NCI-H1694 (cell line): Measurements from ENCODE around the gene CIAO3.
"Not testable (repeated sequence)": the region's sequence is repeated elsewhere in the genome, so short reads cannot be mapped to it uniquely, and the experiment has no call there.

Source experiments
- DNase-seq: peaks from one replicate; lab custom pipeline; 2025; lab: John Stamatoyannopoulos, UW

CIAO3 gene

GRCh38 chr16:760065-760464 is 19.3 kb upstream of the CIAO3 start:
- DNase-seq = no peak

GRCh38 chr16:759110-759910 is 18.5 kb upstream of the CIAO3 start:
- no peak for DNase-seq

- DNase-seq = no peak
Measured at GRCh38 chr16:756428-756827, 15.6 kb upstream of the CIAO3 start.

- no peak for DNase-seq
Measured at GRCh38 chr16:754656-755055, 13.9 kb upstream of the CIAO3 start.

- not testable (repeated sequence) for DNase-seq
Measured at GRCh38 chr16:754121-754607, 13.4 kb upstream of the CIAO3 start.

- no peak for DNase-seq
Measured at GRCh38 chr16:752007-752312, 11.2 kb upstream of the CIAO3 start.

- DNase-seq = no peak
Measured at GRCh38 chr16:751152-752006, 10.6 kb upstream of the CIAO3 start.

- no peak for DNase-seq
Measured at GRCh38 chr16:750485-750884, 9.7 kb upstream of the CIAO3 start.

- DNase-seq = no peak
Measured at GRCh38 chr16:749010-749409, 8.2 kb upstream of the CIAO3 start.

GRCh38 chr16:747978-748746 is 7.4 kb upstream of the CIAO3 start:
- no peak for DNase-seq

- no peak for DNase-seq
Measured at GRCh38 chr16:746637-747036, 5.8 kb upstream of the CIAO3 start.

GRCh38 chr16:745739-746138 is 4.9 kb upstream of the CIAO3 start:
- no peak for DNase-seq

GRCh38 chr16:743794-744500 is 3.1 kb upstream of the CIAO3 start:
- DNase-seq = no peak

GRCh38 chr16:742894-743293 is 2.1 kb upstream of the CIAO3 start:
- not testable (repeated sequence) for DNase-seq

GRCh38 chr16:741986-742629 is 1.3 kb upstream of the CIAO3 start:
- DNase-seq = no peak

GRCh38 chr16:740459-740763 is 386 bp downstream of the CIAO3 start:
- no peak for DNase-seq

- no peak for DNase-seq
Measured at GRCh38 chr16:739560-740458, 988 bp downstream of the CIAO3 start.

- DNase-seq = no peak
Measured at GRCh38 chr16:736936-737481, 3.8 kb downstream of the CIAO3 start.

- DNase-seq = no peak
Measured at GRCh38 chr16:735982-736453, 4.8 kb downstream of the CIAO3 start.
